ENCODE data around the gene RAET1G.
"Not testable (repeated sequence)": the region's sequence is repeated elsewhere in the genome, so short reads cannot be mapped to it uniquely, and the experiment has no call there.

The RAET1G gene

DNA sequence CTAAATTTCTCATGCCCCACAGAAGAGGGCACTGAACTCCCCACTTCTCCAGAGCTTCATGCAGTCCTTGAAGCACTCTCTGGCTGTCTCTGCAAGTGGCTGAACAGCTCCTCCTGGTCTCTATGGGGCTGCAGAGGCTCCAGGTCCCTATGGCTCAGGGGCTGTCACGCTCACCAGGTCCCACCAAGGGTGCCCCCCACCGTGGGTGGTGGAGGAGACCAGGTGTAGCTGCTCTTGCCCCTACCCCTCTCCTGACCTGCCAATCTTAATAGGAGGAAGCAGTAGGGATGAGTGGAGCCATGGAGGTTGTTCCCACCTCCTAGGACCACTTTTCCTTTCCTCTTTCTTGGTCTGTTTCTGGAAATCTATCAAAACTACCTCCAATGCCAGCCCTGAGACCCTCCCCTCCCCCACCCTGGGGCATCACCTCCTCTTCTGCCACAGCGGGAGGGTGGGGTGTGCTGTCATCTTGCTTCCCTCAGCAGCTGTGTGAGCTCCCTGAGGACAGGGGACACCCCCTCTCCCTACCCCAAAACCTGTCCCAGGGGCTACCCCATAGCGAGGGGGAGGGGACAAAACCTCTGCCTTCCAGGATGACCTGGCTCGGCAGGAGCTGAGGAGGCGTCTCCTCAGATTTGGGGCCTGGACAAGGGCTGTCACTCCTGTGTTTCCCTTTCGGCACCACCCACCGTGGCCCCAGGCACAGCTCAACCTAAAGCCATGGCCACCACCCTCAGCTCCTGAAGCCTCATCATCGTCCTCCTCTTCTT is 13.0 kb downstream of the RAET1G start:
- no peak overlapping the region for H2AFZ ChIP-seq (ENCODE audit: low read length, unreplicated experiment)
- H3K36me3 ChIP-seq (ENCODE audit: insufficient read depth, low read length), result no peaks in the 10 kb centered on the region
- H3K4me1 ChIP-seq (ENCODE audit: control insufficient read depth, insufficient read depth, low read length, unreplicated experiment), result no peaks in the 10 kb centered on the region
- no peak overlapping the region for H3K27ac ChIP-seq (ENCODE audit: low read depth, low read length)
- no peaks in the 10 kb centered on the region for H3K79me2 ChIP-seq (ENCODE audit: control insufficient read depth, insufficient read depth, low read length, unreplicated experiment)
- no peaks in the 10 kb centered on the region for H3K27me3 ChIP-seq (ENCODE audit: insufficient read depth, low read length)
- no peak overlapping the region for H3K4me3 ChIP-seq (ENCODE audit: low read depth, low read length)

DNA sequence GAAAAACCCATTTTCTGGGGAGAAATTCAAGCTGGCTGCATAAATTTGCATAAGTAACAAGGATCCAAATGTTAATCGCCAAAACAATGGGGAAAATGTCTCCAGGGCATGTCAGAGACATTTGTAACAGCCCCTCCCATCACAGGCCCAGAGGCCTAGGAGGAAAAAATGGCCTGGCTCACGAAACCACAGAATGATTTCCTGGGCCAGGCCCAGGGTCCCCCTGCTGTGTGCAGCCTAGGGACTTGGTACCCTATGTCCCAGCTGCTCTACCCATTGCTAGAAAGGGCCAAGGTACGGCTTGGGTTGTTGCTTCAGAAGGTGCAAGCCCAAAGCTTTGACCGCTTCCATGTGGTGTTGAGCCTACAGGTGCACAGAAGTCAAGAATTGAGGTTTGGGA is 14.4 kb downstream of the RAET1G start:
- H2AFZ ChIP-seq (ENCODE audit: low read length, unreplicated experiment); H3K4me3 ChIP-seq (ENCODE audit: low read depth, low read length); H3K79me2 ChIP-seq (ENCODE audit: control insufficient read depth, insufficient read depth, low read length, unreplicated experiment); H3K4me1 ChIP-seq (ENCODE audit: control insufficient read depth, insufficient read depth, low read length, unreplicated experiment); H3K27ac ChIP-seq (ENCODE audit: low read depth, low read length); H3K36me3 ChIP-seq (ENCODE audit: insufficient read depth, low read length); H3K27me3 ChIP-seq (ENCODE audit: insufficient read depth, low read length): not testable (repeated sequence)

DNA sequence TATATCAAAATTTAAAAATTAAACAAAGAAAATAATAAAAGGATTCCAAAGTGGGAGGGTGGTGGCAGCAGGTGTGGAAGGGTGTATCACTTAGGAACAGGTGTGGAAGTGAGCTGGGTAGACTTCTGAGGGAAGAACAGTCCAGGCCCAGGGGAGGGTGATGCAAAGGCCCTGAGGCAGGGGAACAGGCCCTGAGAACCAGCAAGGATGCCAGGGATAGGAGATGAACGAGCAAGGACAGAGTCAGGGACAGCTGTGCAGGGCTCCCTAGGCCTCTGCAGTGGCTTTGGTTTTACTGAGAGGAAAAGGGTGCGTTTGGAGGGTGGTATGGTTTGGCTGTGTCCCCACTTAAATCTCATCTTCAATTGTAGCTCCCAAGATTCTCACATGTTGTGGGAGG is 15.6 kb downstream of the RAET1G start:
- Histone ChIP-seq H3K4me1 (ENCODE audit: control insufficient read depth, insufficient read depth, low read length, unreplicated experiment) (no peaks in the 10 kb centered on the region), H3K4me3 (ENCODE audit: low read depth, low read length) (no peak overlapping the region), H3K27ac (ENCODE audit: low read depth, low read length) (no peak overlapping the region), H3K36me3 (ENCODE audit: insufficient read depth, low read length) (no peaks in the 10 kb centered on the region), H2AFZ (ENCODE audit: low read length, unreplicated experiment) (no peak overlapping the region), H3K27me3 (ENCODE audit: insufficient read depth, low read length) (no peaks in the 10 kb centered on the region), H3K79me2 (ENCODE audit: control insufficient read depth, insufficient read depth, low read length, unreplicated experiment) (no peaks in the 10 kb centered on the region)

DNA sequence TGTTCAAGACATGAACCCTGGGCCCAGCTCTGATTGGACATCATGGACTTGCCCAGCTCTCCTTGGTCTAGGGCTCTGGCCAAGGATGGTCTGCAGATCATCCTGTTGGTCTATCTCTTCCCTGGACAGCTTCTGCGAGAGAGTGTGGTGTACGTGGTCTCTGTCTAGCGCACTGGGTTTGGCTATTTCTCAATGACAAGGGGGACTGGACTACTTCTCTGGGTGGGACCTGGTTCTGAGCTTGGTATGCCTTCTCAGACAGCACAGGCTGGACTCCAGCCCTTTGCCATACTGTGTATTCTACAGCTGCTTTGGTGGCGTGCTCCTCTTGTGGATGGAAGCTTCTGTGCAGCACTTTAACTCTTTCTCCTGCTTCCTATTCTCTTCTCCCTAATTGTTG is 16.5 kb downstream of the RAET1G start:
- Histone ChIP-seq H2AFZ (ENCODE audit: low read length, unreplicated experiment) (no peak overlapping the region), H3K4me1 (ENCODE audit: control insufficient read depth, insufficient read depth, low read length, unreplicated experiment) (no peaks in the 10 kb centered on the region), H3K4me3 (ENCODE audit: low read depth, low read length) (no peak overlapping the region), H3K27ac (ENCODE audit: low read depth, low read length) (no peak overlapping the region), H3K79me2 (ENCODE audit: control insufficient read depth, insufficient read depth, low read length, unreplicated experiment) (no peaks in the 10 kb centered on the region), H3K27me3 (ENCODE audit: insufficient read depth, low read length) (no peaks in the 10 kb centered on the region), H3K36me3 (ENCODE audit: insufficient read depth, low read length) (no peaks in the 10 kb centered on the region)

DNA sequence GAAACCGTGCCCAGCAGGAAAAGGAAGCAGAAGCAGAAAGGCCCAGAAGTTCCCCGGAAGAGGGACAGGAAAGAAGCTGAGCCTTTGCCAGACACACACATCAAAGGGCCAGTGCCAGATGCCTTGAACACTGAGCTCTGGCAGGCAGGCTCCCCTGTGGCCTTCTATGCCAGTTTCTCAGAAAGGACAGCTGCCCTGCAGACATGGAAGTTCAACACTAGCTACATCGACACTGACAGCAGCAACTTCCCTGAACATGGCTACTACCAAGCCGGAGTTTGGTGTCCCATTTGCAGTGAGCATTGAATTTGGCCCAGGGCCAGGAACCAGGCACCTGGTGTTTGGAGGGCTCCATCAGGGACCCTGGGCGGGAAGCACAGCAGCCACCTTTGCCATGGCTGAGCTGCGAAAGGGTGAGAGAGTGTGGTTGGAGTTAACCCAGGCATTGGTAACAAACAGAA is 17.0 kb downstream of the RAET1G start:
- Histone ChIP-seq H3K27ac (ENCODE audit: low read depth, low read length) (no peak overlapping the region), H3K4me1 (ENCODE audit: control insufficient read depth, insufficient read depth, low read length, unreplicated experiment) (no peaks in the 10 kb centered on the region), H3K4me3 (ENCODE audit: low read depth, low read length) (no peak overlapping the region), H3K27me3 (ENCODE audit: insufficient read depth, low read length) (no peaks in the 10 kb centered on the region), H3K79me2 (ENCODE audit: control insufficient read depth, insufficient read depth, low read length, unreplicated experiment) (no peaks in the 10 kb centered on the region), H2AFZ (ENCODE audit: low read length, unreplicated experiment) (no peak overlapping the region), H3K36me3 (ENCODE audit: insufficient read depth, low read length) (no peaks in the 10 kb centered on the region)

DNA sequence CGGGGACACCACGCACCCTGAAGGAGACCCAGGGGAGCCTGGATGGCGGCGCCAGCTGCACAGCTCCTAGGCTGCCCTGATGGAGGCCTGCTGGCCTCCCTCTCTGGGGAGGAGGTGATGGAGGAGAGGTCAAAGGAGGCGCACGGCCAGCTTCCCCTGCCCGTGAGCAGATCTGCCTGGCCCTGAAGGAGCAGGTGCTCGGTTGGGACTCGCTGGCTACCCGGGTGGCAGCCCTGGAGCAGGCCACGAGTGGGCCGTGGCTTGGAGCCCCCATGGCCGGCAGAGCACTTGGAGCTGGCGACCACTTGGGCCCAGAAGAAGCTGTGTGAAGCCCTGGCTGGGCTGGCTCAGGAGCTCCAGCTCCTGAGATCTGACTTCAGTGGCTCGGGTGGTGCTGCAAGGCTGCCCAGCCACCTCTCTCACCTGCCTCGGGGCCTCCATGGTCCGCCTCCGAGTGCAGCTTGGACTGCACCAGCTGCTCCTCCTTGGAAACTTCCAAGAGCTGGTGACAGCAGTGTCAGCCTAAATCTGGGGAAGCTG is 17.5 kb downstream of the RAET1G start:
- Histone ChIP-seq H3K4me1 (ENCODE audit: control insufficient read depth, insufficient read depth, low read length, unreplicated experiment) (no peaks in the 10 kb centered on the region), H3K4me3 (ENCODE audit: low read depth, low read length) (no peak overlapping the region), H3K36me3 (ENCODE audit: insufficient read depth, low read length) (no peaks in the 10 kb centered on the region), H3K79me2 (ENCODE audit: control insufficient read depth, insufficient read depth, low read length, unreplicated experiment) (no peaks in the 10 kb centered on the region), H2AFZ (ENCODE audit: low read length, unreplicated experiment) (no peak overlapping the region), H3K27me3 (ENCODE audit: insufficient read depth, low read length) (no peaks in the 10 kb centered on the region), H3K27ac (ENCODE audit: low read depth, low read length) (no peak overlapping the region)

DNA sequence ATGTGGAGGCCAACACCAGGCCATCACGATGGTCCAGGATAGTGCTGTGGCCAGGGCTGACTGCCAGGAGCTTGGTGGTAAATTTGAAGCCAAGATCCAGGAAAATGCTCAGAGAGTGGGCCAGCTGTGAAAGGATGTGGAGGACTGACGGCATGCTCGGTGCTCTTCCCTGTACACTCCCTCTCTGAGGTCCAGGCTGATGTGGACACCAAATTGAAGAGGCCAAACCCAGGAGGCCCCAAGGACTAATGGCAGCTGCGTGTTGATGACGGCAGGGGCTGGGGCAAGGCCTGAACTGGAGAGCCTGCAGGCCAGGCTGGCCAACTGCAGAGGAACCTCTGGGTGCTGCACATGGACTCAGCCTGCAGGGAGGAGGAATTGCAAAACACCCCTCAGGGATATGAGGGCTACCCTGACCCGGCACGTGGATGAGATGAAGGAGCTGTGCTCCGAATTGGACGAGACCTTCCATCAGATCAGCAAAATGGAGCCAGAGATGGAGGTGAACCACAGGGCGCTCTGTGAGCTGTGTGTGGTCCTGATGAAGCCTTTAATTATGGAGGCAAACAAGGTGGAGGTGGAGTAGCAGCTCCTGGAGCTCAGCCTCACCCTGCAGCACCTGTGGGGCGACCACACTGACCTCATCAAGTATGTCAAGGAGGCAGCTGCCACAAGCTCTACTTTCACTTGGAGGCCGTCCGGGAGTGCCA is 18.1 kb downstream of the RAET1G start:
- H3K27me3 ChIP-seq (ENCODE audit: insufficient read depth, low read length), result no peaks in the 10 kb centered on the region

DNA sequence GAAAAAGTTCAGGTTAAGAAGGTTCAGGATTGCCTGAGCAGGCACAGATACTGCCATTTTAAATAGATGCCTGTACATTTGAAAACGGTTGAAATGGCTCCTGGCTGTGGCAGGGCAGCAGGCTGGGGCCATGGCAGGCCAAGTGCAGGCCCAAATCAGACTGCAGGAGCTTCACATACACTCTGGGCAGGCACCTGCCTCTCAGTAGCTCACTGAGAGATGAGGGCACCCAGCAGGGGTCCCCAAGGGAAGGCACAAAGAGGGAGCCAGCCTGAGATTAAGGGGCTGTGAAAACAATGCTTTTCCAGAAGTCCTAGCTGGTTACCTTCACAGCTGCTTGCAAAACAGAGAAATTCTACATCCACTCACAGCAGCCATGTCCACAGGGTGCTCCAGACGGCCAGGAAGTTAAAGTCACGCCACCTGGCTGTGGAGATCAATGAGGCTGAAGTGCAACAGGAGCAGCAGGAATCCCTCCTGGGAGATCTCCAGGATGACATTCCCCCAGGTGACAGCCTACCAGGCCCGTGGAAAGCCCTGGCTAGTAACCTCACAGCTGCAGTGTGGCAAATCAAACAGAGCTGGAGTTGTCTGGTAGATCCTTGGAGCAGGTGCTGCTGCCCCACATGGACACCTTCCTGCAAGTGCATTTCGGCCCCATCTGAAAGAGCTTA is 18.8 kb downstream of the RAET1G start:
- Histone ChIP-seq H2AFZ (ENCODE audit: low read length, unreplicated experiment) (no peak overlapping the region), H3K27ac (ENCODE audit: low read depth, low read length) (no peak overlapping the region), H3K4me3 (ENCODE audit: low read depth, low read length) (no peak overlapping the region), H3K27me3 (ENCODE audit: insufficient read depth, low read length) (no peaks in the 10 kb centered on the region), H3K4me1 (ENCODE audit: control insufficient read depth, insufficient read depth, low read length, unreplicated experiment) (no peaks in the 10 kb centered on the region), H3K79me2 (ENCODE audit: control insufficient read depth, insufficient read depth, low read length, unreplicated experiment) (no peaks in the 10 kb centered on the region), H3K36me3 (ENCODE audit: insufficient read depth, low read length) (no peaks in the 10 kb centered on the region)

More for the DNA sequence above, 18.1 kb downstream of the RAET1G start:
- Histone ChIP-seq H3K27ac (ENCODE audit: low read depth, low read length) (no peak overlapping the region), H3K79me2 (ENCODE audit: control insufficient read depth, insufficient read depth, low read length, unreplicated experiment) (no peaks in the 10 kb centered on the region), H3K36me3 (ENCODE audit: insufficient read depth, low read length) (no peaks in the 10 kb centered on the region), H3K4me3 (ENCODE audit: low read depth, low read length) (no peak overlapping the region), H2AFZ (ENCODE audit: low read length, unreplicated experiment) (no peak overlapping the region), H3K4me1 (ENCODE audit: control insufficient read depth, insufficient read depth, low read length, unreplicated experiment) (no peaks in the 10 kb centered on the region)

DNA sequence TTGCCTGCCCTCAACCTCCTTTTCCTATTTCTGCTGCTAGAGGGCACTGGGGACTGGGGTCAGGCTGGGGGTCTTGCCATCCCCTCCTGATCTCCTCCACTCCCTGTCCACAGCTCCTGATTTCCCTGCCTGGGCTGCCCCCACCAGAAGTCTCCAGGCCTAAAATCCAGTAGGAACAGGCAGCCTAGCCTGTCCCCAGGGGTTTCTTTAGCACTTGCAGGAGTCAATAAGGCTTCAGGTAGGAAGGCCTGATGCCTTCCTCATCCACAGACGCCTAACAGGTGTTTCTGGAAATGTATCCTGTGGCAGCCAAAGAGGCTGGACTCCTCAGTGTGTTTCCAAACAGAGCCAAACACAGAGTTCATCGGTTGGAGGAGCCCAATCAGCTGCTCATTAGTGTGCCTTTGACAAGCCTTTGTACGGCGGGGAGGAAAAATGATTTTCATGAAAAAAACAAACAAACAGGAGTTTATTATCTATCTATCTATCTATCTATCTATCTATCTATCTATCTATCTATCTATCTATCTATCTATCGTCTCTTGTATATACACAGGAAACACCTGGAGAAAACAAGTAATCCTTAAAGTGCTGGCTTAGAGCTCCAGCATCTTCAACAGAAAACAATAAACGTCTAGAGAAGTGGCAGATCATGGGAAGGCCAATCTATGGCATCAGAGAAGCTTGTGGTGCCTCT is 21.3 kb downstream of the RAET1G start:
- no peaks in the 10 kb centered on the region for H3K79me2 ChIP-seq (ENCODE audit: control insufficient read depth, insufficient read depth, low read length, unreplicated experiment)
- H3K4me1 ChIP-seq (ENCODE audit: control insufficient read depth, insufficient read depth, low read length, unreplicated experiment), result peaks cover 15% of the 10 kb centered on the region
- H3K27ac ChIP-seq (ENCODE audit: low read depth, low read length), result no peak overlapping the region
- H3K36me3 ChIP-seq (ENCODE audit: insufficient read depth, low read length), result no peaks in the 10 kb centered on the region
- no peak overlapping the region for H2AFZ ChIP-seq (ENCODE audit: low read length, unreplicated experiment)
- H3K4me3 ChIP-seq (ENCODE audit: low read depth, low read length), result no peak overlapping the region
- no peaks in the 10 kb centered on the region for H3K27me3 ChIP-seq (ENCODE audit: insufficient read depth, low read length)

Data from ACC112 (cell line).